Osteocyte (in vitro differentiated cells): ENCODE results near the gene NTN3. TPM values are rescaled to one million over a fixed set of nuclear protein-coding genes. Genes with fewer than 3 reads are reported as not detected.

ENCODE experiments used
- DNase-seq: peaks from one replicate; pipeline ENCODE4 v3.0.0; 2021; ENCODE audit warnings: mixed read lengths; ENCODE audit not compliant: unreplicated experiment; ENCODE audit errors: extremely low spot score
- H3K27ac Mint-ChIP-seq: one replicate; pipeline ENCODE4 v1.8.0; 2021; ENCODE audit warnings: mild to moderate bottlenecking, mixed read lengths; ENCODE audit not compliant: unreplicated experiment
- H3K27me3 Mint-ChIP-seq: one replicate; pipeline ENCODE4 v1.8.0; 2021; ENCODE audit warnings: mixed read lengths; ENCODE audit not compliant: unreplicated experiment
- H3K36me3 Mint-ChIP-seq: one replicate; pipeline ENCODE4 v1.8.0; 2021; ENCODE audit warnings: mixed read lengths; ENCODE audit not compliant: unreplicated experiment
- H3K4me1 Mint-ChIP-seq: one replicate; pipeline ENCODE4 v1.8.0; 2021; ENCODE audit warnings: mixed read lengths; ENCODE audit not compliant: unreplicated experiment
- H3K4me3 Mint-ChIP-seq: one replicate; pipeline ENCODE4 v1.8.0; 2021; ENCODE audit warnings: mild to moderate bottlenecking, moderate library complexity, mixed read lengths; ENCODE audit not compliant: unreplicated experiment
- H3K9me3 Mint-ChIP-seq: one replicate; pipeline ENCODE4 v1.8.0; 2021; ENCODE audit warnings: mixed read lengths; ENCODE audit not compliant: unreplicated experiment
- CTCF ChIP-seq: fragments of 200-600 bp; sonication (generic); IDR thresholded peaks from 2 replicates; pipeline ENCODE4 v1.5.0; 2021; ENCODE audit warnings: antibody characterized with exemption, mild to moderate bottlenecking, moderate library complexity
- microRNA-seq: library from miRNA; unstranded; fragments of <30 nt; microRNA quantifications from one replicate; pipeline ENCODE4 v1.1.0, GENCODE V29; 2020; ENCODE audit not compliant: unreplicated experiment
- total RNA-seq: library from RNA; stranded (reverse); gene quantifications from 2 replicates; pipeline ENCODE4 v1.2.1, GENCODE V29; 2021

NTN3 gene
- total RNA-seq, 1 donor from 2014 or later = 1.4 TPM

DNA sequence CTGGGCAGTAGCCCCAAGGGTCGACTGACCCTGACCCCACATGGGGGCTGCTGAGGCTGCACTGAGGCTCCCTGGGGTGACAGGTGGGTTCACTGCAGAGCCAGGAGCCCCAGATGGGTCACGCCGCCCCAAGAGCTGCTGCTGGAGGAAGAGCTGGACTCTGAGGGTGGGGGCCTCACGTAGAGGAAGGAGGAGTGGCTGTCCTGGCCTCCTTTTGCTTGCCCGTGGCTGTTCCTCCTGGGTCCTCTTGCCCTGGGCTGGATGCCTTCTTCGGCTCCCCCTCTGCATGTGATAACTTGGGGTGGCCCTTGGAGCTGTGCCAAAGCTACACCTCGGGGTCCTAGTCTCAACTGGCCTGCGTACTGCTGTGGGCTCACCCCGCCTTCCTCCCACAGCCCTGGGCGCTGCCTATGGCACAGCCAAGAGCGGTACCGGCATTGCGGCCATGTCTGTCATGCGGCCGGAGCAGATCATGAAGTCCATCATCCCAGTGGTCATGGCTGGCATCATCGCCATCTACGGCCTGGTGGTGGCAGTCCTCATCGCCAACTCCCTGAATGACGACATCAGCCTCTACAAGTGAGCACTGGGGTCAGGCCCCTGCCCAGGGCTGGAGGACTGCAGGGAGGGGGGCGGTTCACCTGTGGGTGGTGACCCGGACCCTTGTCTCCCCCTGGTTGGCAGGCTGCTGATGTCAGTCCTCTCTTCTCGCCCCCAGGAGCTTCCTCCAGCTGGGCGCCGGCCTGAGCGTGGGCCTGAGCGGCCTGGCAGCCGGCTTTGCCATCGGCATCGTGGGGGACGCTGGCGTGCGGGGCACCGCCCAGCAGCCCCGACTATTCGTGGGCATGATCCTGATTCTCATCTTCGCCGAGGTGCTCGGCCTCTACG lies 48.0 kb downstream of the NTN3 start:
- TF ChIP-seq CTCF = no peak
- peaks cover 41% of the 10 kb centered on the region for H3K4me1 Mint-ChIP-seq
- peak overlapping the region; percentile 70 for H3K4me3 Mint-ChIP-seq
- no peaks in the 10 kb centered on the region for H3K9me3 Mint-ChIP-seq
- H3K27me3 Mint-ChIP-seq = no peaks in the 10 kb centered on the region
- peaks cover 8% of the 10 kb centered on the region for H3K36me3 Mint-ChIP-seq
- no peak for DNase-seq
- H3K27ac Mint-ChIP-seq = peak overlapping the region; percentile 97

DNA sequence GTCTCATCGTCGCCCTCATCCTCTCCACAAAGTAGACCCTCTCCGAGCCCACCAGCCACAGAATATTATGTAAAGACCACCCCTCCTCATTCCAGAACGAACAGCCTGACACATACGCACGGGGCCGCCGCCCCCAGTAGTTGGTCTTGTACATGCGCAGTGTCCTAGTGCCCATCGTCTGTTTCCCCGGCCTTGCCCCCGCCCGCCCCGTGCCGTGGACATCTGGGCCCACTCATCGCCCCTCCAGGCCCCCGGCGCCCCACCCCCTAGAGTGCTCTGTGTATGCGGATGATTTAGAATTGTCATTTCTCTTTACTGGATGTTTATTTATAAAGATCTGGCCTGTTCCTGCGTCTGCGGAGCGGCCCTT lies 48.6 kb downstream of the NTN3 start:
- DNase-seq = no peak
- H3K27me3 Mint-ChIP-seq = no peaks in the 10 kb centered on the region
- H3K27ac Mint-ChIP-seq = peak overlapping the region; percentile 97
- no peak for TF ChIP-seq CTCF
- H3K4me3 Mint-ChIP-seq = peak overlapping the region; percentile 70
- peaks cover 13% of the 10 kb centered on the region for H3K36me3 Mint-ChIP-seq
- H3K4me1 Mint-ChIP-seq = peaks cover 43% of the 10 kb centered on the region
- no peaks in the 10 kb centered on the region for H3K9me3 Mint-ChIP-seq

- Mint-ChIP-seq H3K9me3 (no peaks in the 10 kb centered on the region), H3K4me3 (peak within 1 kb of the TSS; percentile 80), H3K27me3 (no peaks in the 10 kb centered on the region), H3K4me1 (peaks cover 40% of the 10 kb centered on the region), H3K27ac (peak within 1 kb of the TSS; percentile 97), H3K36me3 (peaks cover 16% of the 10 kb centered on the region)
- DNase-seq = peak; percentile 96
- no peak for TF ChIP-seq CTCF
These were observed 49.1 kb downstream of the NTN3 start, which contains the start of gene AMDHD2 for GRCh38 chr16:2520097-2520783. AMDHD2 (plus strand) TSS chr16:2520371; CDS start chr16:2520459, 88 bp downstream.

DNA sequence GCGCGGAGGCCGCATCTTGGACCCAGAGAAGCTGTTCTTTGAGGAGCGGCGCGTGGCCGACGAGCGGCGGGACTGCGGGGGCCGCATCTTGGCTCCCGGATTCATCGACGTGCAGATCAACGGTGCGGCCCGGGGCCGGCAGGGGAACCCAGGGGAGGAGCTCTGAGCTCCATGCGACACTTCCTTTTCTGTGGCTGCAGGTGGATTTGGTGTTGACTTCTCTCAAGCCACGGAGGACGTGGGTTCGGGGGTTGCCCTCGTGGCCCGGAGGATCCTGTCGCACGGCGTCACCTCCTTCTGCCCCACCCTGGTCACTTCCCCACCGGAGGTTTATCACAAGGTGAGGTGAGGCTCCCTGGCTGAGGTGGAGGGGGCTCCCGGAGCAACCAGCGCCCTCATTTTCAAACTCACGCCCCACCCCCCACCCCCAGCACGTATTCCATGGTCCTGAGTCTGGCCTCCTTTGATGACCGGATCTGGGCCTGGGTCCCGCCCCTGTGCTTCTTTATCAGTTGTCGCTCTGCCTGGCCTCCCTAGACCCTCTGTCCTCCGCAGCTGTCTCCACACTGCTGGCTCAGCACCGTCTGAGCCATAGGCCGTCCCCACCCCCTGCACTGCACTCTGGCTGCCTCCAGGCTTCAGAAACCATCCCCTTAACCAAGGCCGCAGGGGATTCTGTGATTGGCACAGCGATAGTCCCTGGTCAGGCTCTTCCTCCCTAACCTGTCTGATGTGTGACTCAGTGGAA lies 49.9 kb downstream of the NTN3 start:
- no peak for TF ChIP-seq CTCF
- DNase-seq = no peak
- Mint-ChIP-seq H3K4me3 (peak overlapping the region; percentile 80), H3K9me3 (no peaks in the 10 kb centered on the region), H3K36me3 (peaks cover 17% of the 10 kb centered on the region), H3K27me3 (no peaks in the 10 kb centered on the region), H3K27ac (peak overlapping the region; percentile 54), H3K4me1 (peaks cover 33% of the 10 kb centered on the region)

Small RNA genes within 50 kb of the gene (microRNA-seq; reads per million reads assigned to microRNA genes)
- gene MIR6767 = not detected
- not detected for gene MIR6768

Other genes with a start within 250 kb of the NTN3 start
- 24.3 and 26.9 TPM in 2 replicates for gene E4F1, start 247.7 kb upstream of the NTN3 start, total RNA-seq
- gene DNASE1L2, start 234.9 kb upstream of the NTN3 start, total RNA-seq = 1.2 and 1.7 TPM in 2 replicates
- gene ECI1, start 219.7 kb upstream of the NTN3 start, total RNA-seq = 46.4 and 48.1 TPM in 2 replicates
- 140 and 149 TPM in 2 replicates for gene RNPS1, start 203.2 kb upstream of the NTN3 start, total RNA-seq
- gene ABCA3, start 130.6 kb upstream of the NTN3 start, total RNA-seq = 20.4 and 21.0 TPM in 2 replicates
- 8.0 and 10.0 TPM in 2 replicates for gene CCNF, start 41.9 kb upstream of the NTN3 start, total RNA-seq
- gene TEDC2, start 11.2 kb upstream of the NTN3 start, total RNA-seq = 4.4 and 6.7 TPM in 2 replicates
- gene TBC1D24, start 3.8 kb downstream of the NTN3 start, total RNA-seq = 15.4 and 17.4 TPM in 2 replicates
- 208 and 211 TPM in 2 replicates for gene ATP6V0C, start 42.7 kb downstream of the NTN3 start, total RNA-seq
- gene AMDHD2, start 49.1 kb downstream of the NTN3 start, total RNA-seq = 52.5 and 56.6 TPM in 2 replicates
- gene CEMP1, start 60.1 kb downstream of the NTN3 start, total RNA-seq = not detected in 2 replicates
- 44.9 and 45.8 TPM in 2 replicates for gene PDPK1, start 66.7 kb downstream of the NTN3 start, total RNA-seq
- 28.0 and 28.1 TPM in 2 replicates for gene KCTD5, start 211.2 kb downstream of the NTN3 start, total RNA-seq
- gene PRSS27, start 248.9 kb downstream of the NTN3 start, total RNA-seq = 4.2 and 5.5 TPM in 2 replicates